NCI-H2029 (cell line): ENCODE measurements around the gene TRAM2.

Experiments
- DNase-seq: peaks from one replicate; lab custom pipeline; 2025; lab: John Stamatoyannopoulos, UW

TRAM2 gene

DNA sequence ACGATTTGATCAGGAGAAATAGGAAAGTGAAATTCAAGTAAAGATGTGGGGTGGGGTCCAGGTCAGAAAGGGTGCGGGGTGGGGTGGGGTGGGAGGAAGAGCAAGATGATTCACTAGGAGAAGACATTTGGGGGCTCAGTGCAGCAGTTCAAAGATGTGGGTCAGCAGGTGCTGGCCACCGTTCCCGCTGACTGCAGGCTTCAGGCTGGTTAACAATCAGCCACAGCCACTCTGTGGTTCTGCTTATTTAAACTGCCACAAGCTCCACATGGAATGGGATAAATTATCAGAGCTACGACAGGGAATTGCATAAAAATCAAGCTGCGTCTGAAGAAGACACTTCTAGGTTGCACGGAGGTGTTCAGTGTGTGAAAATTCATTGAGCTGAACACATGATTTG is 49.4 kb downstream of the TRAM2 start:
- no peak for DNase-seq

DNA sequence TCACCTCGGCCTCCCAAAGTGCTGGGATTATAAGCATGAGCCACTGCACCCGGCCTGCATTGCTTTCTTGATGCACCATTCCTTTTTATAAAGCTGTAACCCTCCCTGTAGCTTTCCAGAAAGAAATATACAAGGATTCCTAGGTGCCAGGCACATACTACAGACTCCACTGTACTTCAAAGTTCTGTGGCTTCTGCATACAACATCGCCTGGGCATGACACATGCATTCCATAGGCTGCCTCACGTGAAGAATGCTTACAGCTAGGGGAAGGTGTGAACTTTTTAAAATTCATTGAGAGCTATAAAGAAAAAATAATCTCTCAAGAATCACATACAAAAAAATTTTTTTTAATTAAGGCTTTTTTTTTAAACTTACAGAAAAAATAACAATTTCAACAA is 50.2 kb downstream of the TRAM2 start:
- no peak for DNase-seq

DNA sequence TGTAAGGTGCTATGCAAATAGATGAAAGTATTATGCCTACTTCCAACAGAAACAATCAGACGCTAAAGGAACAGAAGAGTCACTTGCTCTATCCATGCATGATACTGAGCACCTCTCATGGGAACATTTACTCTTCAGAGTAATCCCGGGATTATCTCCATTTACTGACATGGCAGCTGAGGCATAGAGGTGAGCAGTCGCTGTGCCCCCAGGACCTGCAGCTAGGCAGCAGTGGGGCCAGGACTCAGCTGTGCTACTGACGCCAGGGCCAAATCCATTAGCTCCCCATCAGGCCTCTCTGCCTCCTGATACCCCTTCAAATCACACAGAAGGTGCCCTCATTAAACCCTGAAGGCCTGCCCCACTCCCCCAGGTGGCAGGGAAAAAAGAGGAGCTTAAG is 51.9 kb downstream of the TRAM2 start:
- DNase-seq, result no peak

DNA sequence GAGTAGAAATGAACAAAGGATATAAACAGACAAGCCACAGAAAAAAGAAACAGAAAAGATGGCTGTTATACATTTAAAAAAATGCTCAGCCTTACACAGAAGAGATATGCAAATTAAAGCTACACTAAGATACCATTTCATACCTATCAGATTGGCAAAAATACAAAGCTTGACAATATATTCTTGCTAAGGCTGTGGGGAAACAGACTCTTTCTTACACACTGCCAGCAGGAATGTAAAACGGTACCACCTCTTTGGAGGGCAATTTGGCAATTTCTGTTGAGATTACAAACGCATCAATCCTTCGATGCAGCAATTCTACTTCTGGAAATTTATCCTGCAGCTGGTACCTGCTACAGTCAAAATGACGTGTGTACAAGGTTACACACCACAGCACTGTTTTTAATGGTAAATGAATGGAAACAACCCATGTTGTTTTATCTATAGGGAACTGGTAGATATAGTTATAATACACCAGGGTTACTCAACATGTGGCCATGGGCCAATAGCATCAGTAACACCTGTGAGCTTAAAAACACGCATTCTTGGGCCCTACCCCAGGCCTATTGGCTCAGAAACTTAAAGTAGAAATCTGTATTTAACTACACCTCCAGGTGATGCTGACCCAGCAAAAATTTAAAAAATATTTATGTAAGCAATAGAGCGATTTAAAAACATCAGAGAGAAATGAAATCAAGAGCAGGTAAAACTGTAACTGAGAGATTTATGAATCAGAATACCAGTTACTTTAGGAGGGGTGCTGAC is 53.3 kb downstream of the TRAM2 start:
- DNase-seq, result no peak

DNA sequence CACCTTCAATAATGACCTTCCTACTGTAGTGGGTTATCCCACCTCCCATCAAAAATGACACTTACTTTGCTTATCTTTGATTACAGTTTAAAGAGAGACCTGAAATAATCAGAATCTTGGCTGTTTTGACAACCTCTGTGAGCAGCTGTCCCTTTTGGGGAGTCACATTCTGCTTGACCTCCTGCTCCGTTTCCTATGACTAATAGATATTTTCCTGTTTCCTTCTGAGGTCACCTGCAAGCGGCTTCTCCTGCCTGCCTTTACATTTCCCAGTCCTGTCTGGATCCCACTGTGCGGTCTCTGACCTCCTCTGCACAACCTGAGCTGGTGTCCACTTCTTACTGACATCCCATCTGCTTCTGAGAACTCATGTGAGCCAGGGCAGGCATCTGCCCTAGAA is 54.2 kb downstream of the TRAM2 start:
- DNase-seq, result no peak

DNA sequence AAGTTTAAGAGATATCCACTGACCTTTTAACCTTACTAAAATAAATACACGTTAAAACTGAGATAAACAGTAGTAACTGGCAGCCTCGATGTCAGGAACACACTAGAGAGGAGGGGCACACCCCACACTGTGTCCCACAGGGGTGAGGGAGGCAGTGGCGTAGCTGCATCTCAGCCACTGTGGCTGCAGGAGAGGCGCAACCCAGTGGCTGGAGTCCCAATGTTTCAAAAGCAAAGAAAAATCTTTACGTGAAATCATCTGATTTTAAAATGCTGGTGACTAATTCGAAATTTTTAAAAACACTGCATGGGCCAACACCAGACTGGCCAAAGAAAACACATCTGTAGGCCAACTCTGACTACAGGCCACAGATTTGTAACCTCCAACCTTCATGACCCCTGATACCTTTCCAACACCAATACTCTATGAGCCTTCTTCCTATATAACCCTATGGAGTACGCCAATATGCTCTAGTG is 54.7 kb downstream of the TRAM2 start:
- DNase-seq, result no peak

DNA sequence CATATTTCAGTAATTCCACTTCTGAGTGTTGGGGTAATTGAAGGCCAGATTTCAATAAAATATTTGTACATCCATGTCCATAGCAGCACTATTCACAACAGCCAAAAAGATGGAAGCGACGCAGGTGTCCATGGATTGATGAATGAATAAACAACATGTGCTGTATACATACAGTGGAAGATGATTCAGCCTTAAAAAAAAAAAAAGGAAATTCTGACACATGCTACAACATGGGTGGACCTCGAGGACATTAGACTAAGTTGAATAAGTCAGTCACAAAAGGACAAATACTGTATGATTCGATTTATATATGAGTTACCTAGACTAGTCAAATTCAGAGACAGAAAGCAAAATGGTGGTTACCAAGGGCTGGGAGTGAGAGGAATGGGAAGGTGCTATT is 57.2 kb downstream of the TRAM2 start:
- no peak for DNase-seq

DNA sequence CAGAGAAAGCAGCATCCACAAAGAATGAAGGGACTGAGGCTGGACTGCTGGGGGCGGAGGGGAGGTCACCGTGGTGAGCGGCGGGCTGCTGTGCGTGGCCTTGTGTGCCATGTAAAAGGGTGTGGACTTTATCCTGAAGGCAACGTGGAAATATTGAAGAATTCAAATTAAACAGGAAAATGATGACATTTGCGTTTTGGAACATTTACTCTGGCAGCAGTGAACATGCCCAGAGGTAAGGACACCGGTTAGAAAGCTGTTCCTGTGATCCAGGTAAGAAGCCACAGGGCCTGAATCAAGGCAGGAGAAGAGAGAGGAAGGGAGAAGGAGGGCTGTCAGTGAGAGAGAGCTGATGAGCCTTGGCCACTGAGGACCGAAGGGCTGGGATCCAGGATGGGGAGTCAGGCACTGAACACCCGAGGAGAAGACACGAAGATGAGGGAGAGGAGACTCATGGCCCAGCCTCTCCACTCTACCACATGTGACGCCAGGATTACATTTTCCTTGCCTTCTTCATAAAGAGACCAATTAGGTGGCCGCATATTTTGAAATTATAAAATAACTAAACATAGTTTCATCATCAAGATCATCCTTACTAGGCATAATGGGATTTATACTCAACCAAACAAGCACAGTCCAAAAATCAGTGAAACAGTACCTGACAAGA is 58.4 kb downstream of the TRAM2 start:
- no peak for DNase-seq

DNA sequence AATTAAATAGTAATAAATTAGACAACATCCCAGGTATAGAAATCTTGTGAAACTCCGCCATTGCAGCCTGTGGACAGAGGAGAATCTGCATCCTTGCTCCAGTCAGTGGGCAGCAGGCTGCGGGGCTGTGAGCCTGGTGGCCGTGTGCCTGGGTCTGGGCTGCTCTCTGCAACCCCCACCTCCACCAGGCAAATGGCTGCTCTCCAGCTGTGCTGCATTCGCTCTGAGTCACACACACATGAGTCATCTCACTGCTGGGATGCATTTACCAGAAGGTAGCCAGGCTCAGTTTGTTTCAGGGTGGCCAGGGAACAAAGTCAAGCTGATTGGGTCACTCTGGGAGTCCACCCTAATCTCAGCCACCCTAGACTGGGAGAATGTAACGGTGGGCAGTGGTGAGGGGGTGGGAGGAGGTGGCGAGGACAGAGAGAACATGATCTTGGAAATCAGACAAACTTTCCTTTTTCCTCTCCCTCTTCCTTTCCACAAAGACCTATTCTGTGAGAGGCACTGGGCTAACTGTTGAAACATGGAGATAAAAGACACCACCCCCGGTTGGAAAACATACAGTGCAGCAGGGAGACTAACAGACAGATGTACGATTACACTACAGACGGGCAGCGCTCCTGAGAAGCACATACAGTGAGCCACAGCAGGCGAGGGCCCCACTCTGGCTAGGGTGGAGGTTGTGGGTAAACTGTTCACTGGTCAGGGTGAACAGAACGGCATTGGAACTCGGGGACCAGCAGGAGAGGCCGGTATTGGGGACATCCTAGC is 59.2 kb downstream of the TRAM2 start:
- no peak for DNase-seq

DNA sequence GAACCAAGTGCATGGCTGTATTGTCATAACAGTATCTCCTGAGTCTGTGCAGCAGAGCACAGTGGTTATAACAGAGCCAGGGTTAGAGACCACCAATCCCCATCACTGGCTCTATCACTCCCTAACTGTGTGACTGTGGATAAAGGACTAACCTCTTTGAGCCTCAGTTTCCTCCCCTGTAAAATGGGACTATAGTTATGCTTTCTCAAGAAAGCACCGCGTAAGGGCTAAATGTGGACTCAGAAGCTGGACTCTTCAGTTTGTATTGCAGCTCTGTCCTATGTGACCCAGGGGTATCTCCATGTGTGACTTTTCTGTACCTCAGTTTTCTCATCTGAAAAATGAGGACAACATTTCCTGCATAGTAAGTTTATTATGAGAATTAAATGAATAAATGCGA is 59.9 kb downstream of the TRAM2 start:
- no peak for DNase-seq

DNA sequence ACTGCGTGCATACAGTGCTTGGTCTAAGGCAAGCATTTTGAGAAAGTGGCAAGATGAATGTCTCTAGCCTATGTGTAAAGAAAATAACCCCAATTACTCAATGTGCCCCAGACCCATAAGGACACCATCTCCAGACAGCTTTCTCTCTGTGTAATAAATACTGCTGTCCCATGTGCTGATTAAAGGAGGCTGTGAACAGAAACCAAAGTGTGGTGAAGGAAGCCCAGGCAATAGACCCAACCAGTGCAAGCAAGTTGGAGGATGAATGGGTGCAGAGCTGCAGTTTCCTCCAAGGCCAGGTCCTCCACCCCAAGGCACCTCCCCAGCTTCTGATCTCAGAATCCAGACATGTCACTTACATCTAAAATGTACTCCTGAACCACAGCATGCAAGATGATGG is 60.6 kb downstream of the TRAM2 start:
- no peak for DNase-seq

DNA sequence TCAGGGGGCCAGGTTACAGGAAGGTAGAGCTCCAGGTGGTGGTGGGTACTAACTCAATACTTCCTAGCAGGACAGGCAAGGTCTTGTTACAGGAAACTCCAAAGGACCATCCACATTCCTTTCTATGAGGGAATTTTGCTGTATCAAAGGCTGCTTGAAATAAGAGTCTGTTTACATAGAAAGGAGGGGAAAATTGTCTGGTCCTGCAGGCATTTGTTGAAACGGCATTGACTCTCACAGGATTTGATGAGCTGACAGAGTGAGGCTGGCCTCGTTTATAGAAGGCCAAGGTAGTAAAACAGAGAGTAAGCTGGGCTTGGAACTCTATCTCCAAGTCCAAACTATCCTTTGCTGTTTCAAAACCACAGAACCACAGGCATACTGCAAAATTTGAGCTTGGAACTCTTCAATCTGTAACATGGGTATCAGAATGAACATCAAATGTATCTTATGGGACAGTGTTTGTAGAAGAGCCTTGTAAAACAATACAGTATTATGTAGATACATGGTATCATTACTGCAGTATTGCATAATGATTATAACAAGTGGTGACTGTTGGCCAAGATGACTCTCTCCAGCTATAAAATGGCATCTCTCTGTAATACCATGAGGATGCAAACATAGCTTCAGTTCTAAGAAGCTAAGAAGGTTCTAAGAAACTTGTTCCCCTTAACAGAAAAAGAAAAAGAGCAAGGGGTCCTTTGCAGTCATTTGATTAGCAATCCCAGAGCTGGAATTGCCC is 61.5 kb downstream of the TRAM2 start:
- no peak for DNase-seq

DNA sequence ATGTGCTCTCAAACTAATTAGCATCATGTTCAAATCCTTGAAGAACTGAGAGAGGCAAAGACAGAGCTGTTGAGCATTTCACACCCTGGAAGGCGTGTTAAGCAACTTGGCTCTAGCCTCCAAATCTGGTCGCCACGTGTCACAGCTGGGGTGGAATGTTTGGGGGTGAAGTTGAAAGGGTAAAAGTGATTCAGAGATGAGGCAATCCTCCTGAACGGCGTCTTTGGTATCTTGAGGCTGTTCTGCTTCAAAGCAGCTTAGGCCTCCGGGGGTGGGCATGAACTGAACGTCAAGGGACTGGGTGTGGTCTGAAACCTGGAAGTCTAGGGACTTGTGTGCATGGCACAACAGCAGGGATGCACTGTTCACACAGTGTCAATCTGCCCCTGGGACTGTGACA is 62.3 kb downstream of the TRAM2 start:
- no peak for DNase-seq

DNA sequence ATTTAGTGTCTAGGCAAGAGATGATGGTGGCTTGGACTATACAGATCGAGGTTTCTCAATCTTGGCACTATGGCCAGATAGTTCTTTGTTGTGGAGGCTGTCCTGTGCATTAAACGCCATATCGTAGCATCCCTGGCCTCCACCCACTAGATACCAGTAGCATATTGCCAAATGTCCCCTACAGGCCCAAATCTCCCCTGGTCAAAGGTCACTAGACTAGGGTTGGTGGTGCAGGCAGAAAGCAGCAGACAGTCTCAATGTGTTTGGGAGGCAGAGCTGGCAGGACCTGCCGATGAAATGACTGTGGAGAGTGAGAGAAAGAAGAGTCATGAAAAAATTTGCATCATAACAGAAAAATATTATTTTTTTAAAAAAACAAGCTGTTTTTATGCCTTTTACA is 63.0 kb downstream of the TRAM2 start:
- DNase-seq, result no peak

DNA sequence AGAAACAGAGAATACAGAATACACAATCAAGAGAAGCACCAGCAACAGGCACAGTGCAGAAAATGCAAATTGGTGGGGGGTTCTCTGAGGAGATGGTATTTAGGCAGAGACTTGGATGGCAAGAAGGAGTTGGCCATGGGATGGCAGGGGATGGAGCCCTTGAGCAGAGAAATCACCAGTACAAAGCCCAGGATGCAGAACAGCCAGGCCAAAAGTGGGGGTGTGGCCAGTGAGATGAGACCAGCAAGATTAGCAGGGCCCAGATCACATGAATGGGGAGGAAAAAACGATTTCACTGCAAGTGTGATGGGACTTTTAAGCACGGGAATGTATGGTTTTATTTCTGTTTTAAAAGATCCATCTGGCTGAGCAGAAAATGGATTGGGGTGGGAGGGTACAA is 63.4 kb downstream of the TRAM2 start:
- no peak for DNase-seq

DNA sequence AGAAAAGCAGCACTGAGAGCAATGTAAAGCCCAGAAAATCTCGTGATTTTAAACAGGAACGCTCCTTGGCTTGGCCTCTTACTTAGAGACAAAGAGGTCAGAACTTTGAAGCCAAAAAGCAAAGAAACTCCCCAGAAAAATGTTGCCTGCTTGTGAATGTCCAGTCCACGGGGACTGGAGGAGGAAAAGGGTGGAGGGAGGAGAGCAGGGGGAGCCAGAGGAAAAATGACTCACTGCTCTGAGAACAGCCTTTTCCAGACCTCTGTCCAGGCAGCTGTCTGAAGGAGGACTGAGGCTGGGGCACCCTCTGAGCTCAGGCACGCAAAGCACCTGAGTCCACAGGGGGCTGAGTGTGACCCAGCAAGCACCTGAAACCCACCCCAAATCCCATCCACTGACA is 64.7 kb downstream of the TRAM2 start:
- no peak for DNase-seq

DNA sequence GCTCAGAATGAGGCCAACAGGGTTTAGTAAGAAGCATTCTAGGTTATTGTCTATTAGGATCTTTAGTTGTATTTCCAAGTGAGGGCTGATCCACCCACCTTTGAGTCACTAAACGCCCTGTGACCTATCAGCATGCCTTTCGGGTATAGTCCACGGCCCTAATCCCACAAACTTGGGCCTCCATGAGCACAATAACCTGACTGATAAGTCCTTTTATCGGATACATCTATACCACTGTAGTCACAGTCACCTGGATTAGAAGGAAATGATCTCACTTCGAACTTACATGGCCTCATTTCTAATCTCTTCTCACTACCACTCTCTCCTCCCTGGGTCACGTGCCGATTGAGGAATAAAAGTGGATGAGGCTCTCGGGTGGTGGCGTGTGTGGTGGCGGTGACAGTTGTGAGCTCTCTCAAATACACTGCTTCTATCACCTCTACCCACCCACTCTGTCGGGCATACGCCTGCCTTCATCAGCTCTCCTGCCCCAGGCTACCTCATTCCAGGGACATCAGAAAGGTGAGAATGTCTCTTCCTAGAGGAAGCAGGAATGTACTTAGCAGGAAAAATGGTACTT is 65.2 kb downstream of the TRAM2 start:
- no peak for DNase-seq

DNA sequence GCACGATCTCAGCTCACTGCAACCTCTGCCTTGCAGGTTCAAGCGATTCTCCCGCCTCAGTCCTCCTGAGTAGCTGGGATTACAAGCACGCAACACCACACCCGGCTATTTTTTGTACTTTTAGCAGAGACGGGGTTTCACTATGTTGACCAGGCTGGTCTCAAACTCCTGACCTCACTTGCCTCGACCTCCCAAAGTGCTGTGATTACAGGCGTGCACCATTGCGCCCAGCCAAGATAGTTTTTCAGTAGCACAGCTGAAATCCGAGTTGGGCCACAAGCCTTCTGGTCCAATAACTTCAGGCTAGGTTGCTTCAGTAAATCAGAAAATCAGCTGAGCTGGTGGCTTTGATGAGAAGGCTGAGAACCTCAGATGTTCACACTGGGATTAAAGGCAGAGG is 65.7 kb downstream of the TRAM2 start:
- DNase-seq, result no peak

DNA sequence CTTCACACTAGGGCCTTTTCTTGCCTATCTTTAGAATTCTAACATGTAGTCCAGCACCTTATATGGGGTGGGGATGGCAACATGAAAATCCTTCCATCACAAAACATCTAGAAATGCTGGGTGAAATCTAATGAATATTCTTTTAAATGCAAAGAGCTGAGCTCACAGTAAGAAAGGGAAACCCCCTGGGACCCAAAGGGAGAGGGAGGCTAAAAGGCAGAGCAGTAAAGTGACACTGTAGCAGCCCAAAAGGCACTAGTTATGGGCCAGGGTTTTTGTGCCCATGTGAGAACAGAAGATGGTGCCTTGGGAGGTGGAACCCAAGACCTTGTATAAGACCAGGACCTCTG is 66.7 kb downstream of the TRAM2 start:
- no peak for DNase-seq

DNA sequence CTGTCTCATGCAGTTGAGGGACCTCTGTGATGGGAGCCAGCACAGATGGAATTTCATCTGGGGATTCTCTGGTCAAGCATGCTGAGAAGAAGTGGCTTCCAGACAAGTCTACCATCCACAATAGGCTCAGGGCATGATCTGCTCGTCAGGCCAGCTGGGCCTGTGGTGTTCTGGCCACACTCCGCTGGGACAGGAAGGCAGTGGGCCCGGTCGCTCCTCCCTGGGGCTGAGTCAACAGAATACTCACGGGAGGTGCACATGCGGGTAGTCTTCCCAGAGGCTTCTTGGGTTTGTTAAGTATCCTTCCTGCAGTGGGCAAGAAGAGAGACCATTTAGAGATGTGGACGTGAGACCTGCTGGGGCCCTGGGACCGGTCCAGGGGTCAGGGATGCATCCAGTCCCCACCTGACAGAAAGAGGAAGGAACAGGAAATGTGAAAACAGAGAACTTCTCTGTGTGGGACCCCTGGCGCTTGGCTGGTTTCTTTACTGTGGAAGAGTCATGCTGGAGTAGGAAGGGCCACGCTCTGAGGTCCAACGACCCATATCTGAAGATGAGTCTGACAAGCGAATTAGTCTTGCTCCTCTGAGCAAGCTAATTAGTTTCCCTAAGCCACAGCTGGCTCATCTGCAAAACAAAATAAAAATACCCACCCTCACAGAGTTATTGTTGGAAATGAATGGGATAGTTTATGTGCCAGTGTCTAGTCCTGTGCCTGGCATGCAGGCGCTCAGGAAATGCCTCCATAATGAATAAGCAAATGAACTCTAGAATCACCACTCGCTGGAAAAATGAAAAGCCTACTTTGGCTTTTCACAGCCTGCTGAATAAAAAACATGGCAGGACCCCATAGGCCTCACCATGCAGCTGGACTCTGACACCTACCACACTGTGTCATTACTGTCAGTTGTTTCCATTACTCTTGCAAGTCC is 67.3 kb downstream of the TRAM2 start:
- no peak for DNase-seq

DNA sequence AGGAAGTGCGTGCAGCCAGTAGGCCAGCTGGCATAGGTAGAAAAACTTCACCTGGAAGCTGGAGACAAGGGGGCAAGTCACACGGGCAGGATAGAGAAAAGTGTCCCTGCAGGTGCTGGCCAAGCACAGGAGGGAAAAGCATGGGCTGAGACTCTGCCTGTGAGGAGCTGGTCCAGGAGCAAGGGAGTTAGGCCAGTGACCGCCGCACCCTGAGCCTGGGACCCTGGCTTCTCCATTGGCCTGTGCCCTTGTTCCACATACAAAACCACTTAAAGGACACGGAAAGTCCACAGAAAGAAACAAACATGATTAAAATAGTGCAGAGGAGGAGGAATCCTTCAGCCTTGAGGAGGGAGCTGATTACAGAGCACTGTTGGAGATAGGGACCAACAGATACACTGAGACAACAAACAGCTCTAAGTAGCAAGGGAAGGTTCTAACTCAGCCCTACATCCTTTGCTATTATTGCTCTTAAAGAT is 68.6 kb downstream of the TRAM2 start:
- DNase-seq, result no peak
